Hepatocyte (in vitro differentiated cells): Measurements from ENCODE around the gene PARP6. TPM values are rescaled to one million over a fixed set of nuclear protein-coding genes. Genes with fewer than 3 reads are reported as not detected.

Experiments used
- DNase-seq: peaks from one replicate; pipeline ENCODE4 v3.0.0-alpha.2; 2016; ENCODE audit warnings: low spot score
- H2AFZ ChIP-seq: fragments of 200-600 bp; sonication (generic); 2 replicates; pipeline ENCODE4 v1.6.0; 2016; ENCODE audit warnings: antibody characterized with exemption, mild to moderate bottlenecking
- H3K27ac ChIP-seq: fragments of 200-600 bp; sonication (generic); 2 replicates; pipeline ENCODE4 v1.5.1; 2016; ENCODE audit warnings: mild to moderate bottlenecking
- H3K27me3 ChIP-seq: fragments of 200-600 bp; sonication (generic); 2 replicates; pipeline ENCODE4 v1.6.1; 2016
- H3K36me3 ChIP-seq: fragments of 200-600 bp; sonication (generic); replicated peaks from 2 replicates; pipeline ENCODE4 v1.5.1; 2016; ENCODE audit warnings: low read depth; ENCODE audit not compliant: insufficient read depth
- H3K4me1 ChIP-seq: fragments of 200-600 bp; sonication (generic); 2 replicates; pipeline ENCODE4 v1.5.1; 2016; ENCODE audit warnings: mild to moderate bottlenecking, moderate library complexity; ENCODE audit not compliant: insufficient read depth
- H3K4me2 ChIP-seq: fragments of 200-600 bp; sonication (generic); 2 replicates; pipeline ENCODE4 v1.6.0; 2016
- H3K4me3 ChIP-seq: fragments of 200-600 bp; sonication (generic); 2 replicates; pipeline ENCODE4 v1.5.1; 2016; ENCODE audit warnings: mild to moderate bottlenecking
- H3K79me2 ChIP-seq: fragments of 200-600 bp; sonication (generic); 2 replicates; pipeline ENCODE4 v1.6.0; 2017; ENCODE audit warnings: mild to moderate bottlenecking
- H3K9me2 ChIP-seq: fragments of 200-600 bp; sonication (generic); replicated peaks from 2 replicates; pipeline ENCODE4 v1.6.0; 2017; ENCODE audit warnings: mild to moderate bottlenecking; ENCODE audit not compliant: insufficient read depth
- H3K9me3 ChIP-seq: fragments of 200-600 bp; sonication (generic); 2 replicates; pipeline ENCODE4 v1.5.1; 2016; ENCODE audit warnings: low read depth, mild to moderate bottlenecking
- H4K20me1 ChIP-seq: fragments of 200-600 bp; sonication (generic); 2 replicates; pipeline ENCODE4 v1.6.0; 2016; ENCODE audit warnings: mild to moderate bottlenecking; ENCODE audit not compliant: insufficient read depth, poor library complexity, severe bottlenecking
- EZH2 ChIP-seq: fragments of 200-600 bp; sonication (generic); IDR thresholded peaks from 2 replicates; pipeline ENCODE4 v1.6.1; 2016; ENCODE audit warnings: antibody characterized with exemption, mild to moderate bottlenecking, borderline replicate concordance
- EZH2phosphoT487 ChIP-seq: fragments of 200-600 bp; sonication (generic); IDR thresholded peaks from one replicate; pipeline ENCODE4 v1.6.1; 2018; ENCODE audit warnings: antibody characterized with exemption, mild to moderate bottlenecking, low read depth, moderate library complexity; ENCODE audit not compliant: unreplicated experiment, severe bottlenecking
- WGBS: methylation state at CpG from one replicate; pipeline ENCODE4 v1.1.6; 2016; ENCODE audit warnings: low lambda C conversion rate; ENCODE audit errors: missing lambda C conversion rate; 5-methylcytosine and 5-hydroxymethylcytosine counted together
- polyA plus RNA-seq: library from polyadenylated mRNA; unstranded; fragments of >200 nt; fragmentation: Nextera tagmentation; extraction: Ambion mirVana; gene quantifications from 2 replicates; pipeline ENCODE4 v1.2.1, GENCODE V29; 2016
- total RNA-seq: library from RNA; depleted of rRNA; stranded (reverse); fragments of >200 nt; gene quantifications from 2 replicates; pipeline ENCODE4 v1.2.3, GENCODE V29; 2014
- TF ChIP-seq, protein P1 (sequence below): fragments of 200-600 bp; sonication (generic); IDR thresholded peaks from 2 replicates; pipeline ENCODE4 v1.5.1; 2016; ENCODE audit warnings: antibody characterized with exemption, mild to moderate bottlenecking; ENCODE audit not compliant: poor library complexity

The PARP6 gene
- total and polyA plus RNA-seq, 2 experiments from 2014 or later: 57.1 to 61.4 TPM

DNA sequence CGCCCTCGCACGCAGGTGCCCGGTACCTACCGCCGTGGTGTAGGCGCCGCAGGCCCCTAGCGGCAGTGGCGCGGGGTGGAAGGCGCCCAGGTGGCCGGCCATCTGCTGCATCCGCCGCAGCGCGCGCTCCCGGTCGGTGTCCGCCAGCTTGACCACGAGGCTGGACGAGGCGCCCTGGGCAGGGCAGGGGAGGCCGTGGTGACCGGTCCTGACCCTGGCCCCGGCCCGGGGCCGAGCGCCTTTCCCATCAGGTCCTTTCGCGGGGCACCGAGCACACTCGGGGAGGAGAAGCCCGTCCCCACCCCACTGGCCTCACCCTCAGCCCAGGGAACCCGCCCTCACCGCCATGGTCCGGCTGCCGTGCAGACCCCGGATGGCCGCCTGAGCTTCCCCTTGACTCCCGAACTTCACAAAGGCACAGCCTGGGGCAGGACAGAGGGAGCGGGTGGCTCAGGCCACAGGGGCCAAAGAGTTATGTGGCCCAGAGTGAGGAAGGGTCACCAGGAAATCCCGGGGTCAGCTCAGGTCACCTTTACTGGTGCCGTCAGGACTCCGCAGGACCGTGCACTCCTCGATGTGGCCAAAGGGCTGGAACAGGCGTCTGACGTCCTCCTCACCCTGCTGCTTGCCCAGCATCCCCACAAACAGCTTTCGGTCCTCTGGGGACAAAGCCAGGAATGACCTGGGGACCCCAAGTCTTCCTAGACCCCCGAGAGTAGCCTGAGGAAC is 17.4 kb upstream of the PARP6 start:
- no peaks in the 10 kb centered on the region for H3K9me3 ChIP-seq
- DNase-seq: no peak
- no peaks in the 10 kb centered on the region for H3K36me3 ChIP-seq
- no peak overlapping the region for H3K27ac ChIP-seq
- 93% methylated on average over 41 of the region's 52 CpGs for WGBS
- H3K79me2 ChIP-seq: no peaks in the 10 kb centered on the region
- H3K4me2 ChIP-seq: no peak overlapping the region
- H3K4me1 ChIP-seq: no peaks in the 10 kb centered on the region
- no peaks in the 10 kb centered on the region for H4K20me1 ChIP-seq
- H3K4me3 ChIP-seq: no peak overlapping the region
- no peaks in the 10 kb centered on the region for H3K27me3 ChIP-seq
- TF ChIP-seq, protein P1, sequence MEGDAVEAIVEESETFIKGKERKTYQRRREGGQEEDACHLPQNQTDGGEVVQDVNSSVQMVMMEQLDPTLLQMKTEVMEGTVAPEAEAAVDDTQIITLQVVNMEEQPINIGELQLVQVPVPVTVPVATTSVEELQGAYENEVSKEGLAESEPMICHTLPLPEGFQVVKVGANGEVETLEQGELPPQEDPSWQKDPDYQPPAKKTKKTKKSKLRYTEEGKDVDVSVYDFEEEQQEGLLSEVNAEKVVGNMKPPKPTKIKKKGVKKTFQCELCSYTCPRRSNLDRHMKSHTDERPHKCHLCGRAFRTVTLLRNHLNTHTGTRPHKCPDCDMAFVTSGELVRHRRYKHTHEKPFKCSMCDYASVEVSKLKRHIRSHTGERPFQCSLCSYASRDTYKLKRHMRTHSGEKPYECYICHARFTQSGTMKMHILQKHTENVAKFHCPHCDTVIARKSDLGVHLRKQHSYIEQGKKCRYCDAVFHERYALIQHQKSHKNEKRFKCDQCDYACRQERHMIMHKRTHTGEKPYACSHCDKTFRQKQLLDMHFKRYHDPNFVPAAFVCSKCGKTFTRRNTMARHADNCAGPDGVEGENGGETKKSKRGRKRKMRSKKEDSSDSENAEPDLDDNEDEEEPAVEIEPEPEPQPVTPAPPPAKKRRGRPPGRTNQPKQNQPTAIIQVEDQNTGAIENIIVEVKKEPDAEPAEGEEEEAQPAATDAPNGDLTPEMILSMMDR: no peak
- TF ChIP-seq EZH2 (no peak), EZH2phosphoT487 (no peak)
- H3K9me2 ChIP-seq: no peaks in the 10 kb centered on the region
- no peak overlapping the region for H2AFZ ChIP-seq

DNA sequence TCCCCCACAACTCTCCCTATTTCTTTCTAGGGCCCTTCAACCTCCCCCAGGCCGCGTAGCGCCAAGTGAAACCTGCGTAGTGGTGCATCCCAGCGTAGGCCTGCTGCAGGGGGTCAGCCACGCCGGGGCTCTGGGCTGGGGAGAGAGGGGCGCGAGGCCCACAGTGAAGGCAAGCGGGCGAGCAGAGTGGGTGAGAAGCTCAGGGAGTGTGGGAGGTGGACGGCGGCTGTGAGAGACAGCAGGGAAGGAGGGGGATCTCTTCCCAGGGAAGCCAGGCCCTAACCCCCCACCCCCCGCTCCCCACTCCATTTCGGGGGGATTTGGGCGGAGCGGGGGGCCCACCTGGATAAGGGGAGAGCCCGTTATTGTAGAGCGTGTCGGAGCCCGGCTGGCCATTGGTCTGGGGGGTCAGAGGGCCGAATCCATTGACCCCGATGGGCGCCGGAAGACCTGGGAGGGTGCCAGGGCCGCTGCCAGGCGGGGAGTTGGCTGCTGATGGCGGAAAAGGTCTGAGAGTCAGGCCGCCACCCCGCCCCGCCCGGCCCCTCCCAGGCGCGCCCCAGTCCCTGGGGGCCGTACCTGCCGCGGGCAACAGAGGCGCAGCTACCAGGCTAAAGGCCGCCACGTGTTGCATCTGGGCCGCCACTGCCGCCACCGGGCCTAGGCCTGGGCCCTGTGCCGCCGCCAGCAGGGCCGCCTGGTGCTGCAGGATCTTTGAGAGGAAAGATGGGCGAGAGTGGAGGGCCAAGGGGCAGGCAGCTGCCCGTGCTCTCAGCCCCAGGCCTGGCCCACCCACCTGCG is 16.6 kb upstream of the PARP6 start:
- TF ChIP-seq EZH2 (no peak), EZH2phosphoT487 (no peak)
- TF ChIP-seq, protein P1: no peak
- no peaks in the 10 kb centered on the region for H3K36me3 ChIP-seq
- no peak overlapping the region for H3K27ac ChIP-seq
- no peaks in the 10 kb centered on the region for H3K9me2 ChIP-seq
- DNase-seq: no peak
- no peaks in the 10 kb centered on the region for H3K9me3 ChIP-seq
- H3K4me3 ChIP-seq: no peak overlapping the region
- no peaks in the 10 kb centered on the region for H3K79me2 ChIP-seq
- no peak overlapping the region for H2AFZ ChIP-seq
- H3K27me3 ChIP-seq: no peaks in the 10 kb centered on the region
- H3K4me2 ChIP-seq: no peak overlapping the region
- no peaks in the 10 kb centered on the region for H3K4me1 ChIP-seq
- H4K20me1 ChIP-seq: no peaks in the 10 kb centered on the region
- 96% methylated on average over 16 of the region's 49 CpGs for WGBS

DNA sequence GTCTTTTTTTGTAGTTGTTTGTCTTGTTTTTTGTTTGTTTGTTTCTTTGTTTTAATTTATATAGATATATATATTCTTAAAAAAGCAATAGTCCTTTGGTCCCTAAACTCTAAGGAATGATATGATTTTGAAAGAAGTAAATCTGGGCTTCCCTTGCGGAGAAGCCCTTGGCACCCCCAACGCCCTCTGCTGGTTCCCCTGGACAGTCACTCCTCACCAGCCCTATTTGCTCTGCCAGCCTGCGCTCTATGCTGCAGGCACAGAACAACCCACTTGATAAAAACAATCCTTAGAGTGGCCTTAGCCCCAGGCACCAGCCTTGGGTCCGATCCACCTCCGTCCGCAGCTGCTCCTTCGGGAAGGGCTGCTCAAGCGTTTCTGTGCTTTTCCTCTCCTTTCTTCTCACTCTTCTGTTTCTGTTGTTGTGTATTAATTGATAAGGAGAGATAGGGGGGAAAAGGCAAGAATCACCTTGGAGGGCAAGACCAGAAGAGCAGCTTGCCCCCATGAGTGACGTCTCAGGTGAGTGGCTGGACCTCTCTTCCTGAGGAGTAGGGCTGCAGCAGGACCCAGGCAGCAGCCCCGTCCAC is 13.7 kb upstream of the PARP6 start:
- no peak for TF ChIP-seq EZH2
- TF ChIP-seq, protein P1: peak; percentile 49
- no peak for TF ChIP-seq EZH2phosphoT487
- Histone ChIP-seq H4K20me1 (no peaks in the 10 kb centered on the region), H3K9me2 (no peaks in the 10 kb centered on the region), H3K27me3 (no peaks in the 10 kb centered on the region), H3K9me3 (no peaks in the 10 kb centered on the region), H3K4me1 (no peaks in the 10 kb centered on the region), H3K27ac (no peak overlapping the region), H3K36me3 (no peaks in the 10 kb centered on the region), H3K79me2 (no peaks in the 10 kb centered on the region), H2AFZ (no peak overlapping the region), H3K4me2 (no peak overlapping the region), H3K4me3 (no peak overlapping the region)
- WGBS: 61% methylated on average over 10 of the region's 10 CpGs
- peak; percentile 52 for DNase-seq
